GM23338 (cell line): Measurements from ENCODE around the gene CCSAP. TPM values are rescaled to one million over a fixed set of nuclear protein-coding genes. Genes with fewer than 3 reads are reported as not detected.

Source experiments
- ATAC-seq: fragments of 200-7000 bp; cut with Tn5 transposase; 3 replicates; pipeline ENCODE4 v1.9.1; 2020
- DNase-seq: peaks from one replicate; pipeline ENCODE4 v3.0.0-alpha.2; 2015; ENCODE audit warnings: low spot score
- H2AFZ ChIP-seq: fragments of 200-600 bp; sonication (generic); 2 replicates; pipeline ENCODE4 v1.8.0; 2016; ENCODE audit warnings: antibody characterized with exemption, mild to moderate bottlenecking, moderate library complexity
- H3F3A ChIP-seq: fragments of 200-600 bp; sonication (generic); replicated peaks from 2 replicates; pipeline ENCODE4 v1.8.0; 2017; ENCODE audit warnings: antibody characterized with exemption, mixed run types, low read depth
- H3K27ac ChIP-seq: fragments of 200-600 bp; sonication (generic); 2 replicates; pipeline ENCODE4 v1.6.1; 2016; ENCODE audit warnings: low read depth
- H3K27me3 ChIP-seq: fragments of 200-600 bp; sonication (generic); 2 replicates; pipeline ENCODE4 v1.8.0; 2016; ENCODE audit warnings: mild to moderate bottlenecking, mixed run types, moderate library complexity; ENCODE audit not compliant: insufficient read depth
- H3K36me3 ChIP-seq: fragments of 200-600 bp; sonication (generic); 2 replicates; pipeline ENCODE4 v1.8.0; 2016; ENCODE audit warnings: mild to moderate bottlenecking; ENCODE audit not compliant: insufficient read depth
- H3K4me1 ChIP-seq: fragments of 200-600 bp; sonication (generic); 2 replicates; pipeline ENCODE4 v1.8.0; 2016; ENCODE audit warnings: mild to moderate bottlenecking, moderate library complexity; ENCODE audit not compliant: insufficient read depth
- H3K4me2 ChIP-seq: fragments of 200-600 bp; sonication (generic); 2 replicates; pipeline ENCODE4 v1.7.1; 2017; ENCODE audit warnings: mixed run types
- H3K4me3 ChIP-seq: fragments of 200-600 bp; sonication (generic); 2 replicates; pipeline ENCODE4 v1.6.1; 2016; ENCODE audit warnings: mixed run types
- H3K79me2 ChIP-seq: fragments of 200-600 bp; sonication (generic); replicated peaks from 2 replicates; pipeline ENCODE4 v1.8.0; 2017; ENCODE audit warnings: mild to moderate bottlenecking; ENCODE audit not compliant: insufficient read depth
- H3K9me2 ChIP-seq: fragments of 200-600 bp; sonication (generic); 2 replicates; pipeline ENCODE4 v1.8.0; 2017; ENCODE audit not compliant: insufficient read depth
- H4K20me1 ChIP-seq: fragments of 200-600 bp; sonication (generic); replicated peaks from 2 replicates; pipeline ENCODE4 v1.8.0; 2017; ENCODE audit warnings: mild to moderate bottlenecking; ENCODE audit not compliant: insufficient read depth
- H3K27ac Mint-ChIP-seq: 2 replicates; pipeline ENCODE4 v1.8.0; 2020; ENCODE audit warnings: inconsistent platforms, mild to moderate bottlenecking, moderate library complexity, mixed read lengths
- H3K27me3 Mint-ChIP-seq: 3 replicates; pipeline ENCODE4 v1.8.0; 2022; ENCODE audit warnings: low read depth, mild to moderate bottlenecking, moderate library complexity, mixed read lengths, inconsistent platforms; ENCODE audit not compliant: insufficient read depth, poor library complexity
- H3K36me3 Mint-ChIP-seq: 3 replicates; pipeline ENCODE4 v1.8.0; 2021; ENCODE audit warnings: low read depth, mild to moderate bottlenecking, inconsistent platforms, moderate library complexity, mixed read lengths
- H3K4me1 Mint-ChIP-seq: 3 replicates; pipeline ENCODE4 v1.8.0; 2020; ENCODE audit warnings: mild to moderate bottlenecking, inconsistent platforms, mixed read lengths
- H3K4me3 Mint-ChIP-seq: 3 replicates; pipeline ENCODE4 v1.8.0; 2021; ENCODE audit warnings: moderate library complexity, mild to moderate bottlenecking, inconsistent platforms, mixed read lengths
- H3K9me3 Mint-ChIP-seq: 3 replicates; pipeline ENCODE4 v1.8.0; 2020; ENCODE audit warnings: moderate library complexity, mild to moderate bottlenecking, inconsistent platforms, mixed read lengths
- CREB1 ChIP-seq: fragments of 250-450 bp; sonication (Bioruptor Pico); IDR thresholded peaks from 2 replicates; pipeline ENCODE4 v1.5.0; 2020; ENCODE audit warnings: low read depth, mild to moderate bottlenecking, moderate library complexity
- EZH2 ChIP-seq: fragments of 200-600 bp; sonication (generic); IDR thresholded peaks from one replicate; pipeline ENCODE4 v1.8.0; 2017; ENCODE audit warnings: antibody characterized with exemption, mild to moderate bottlenecking, low read depth; ENCODE audit not compliant: unreplicated experiment
- EZH2phosphoT487 ChIP-seq: fragments of 200-600 bp; sonication (generic); IDR thresholded peaks from one replicate; pipeline ENCODE4 v1.8.1; 2018; ENCODE audit warnings: antibody characterized with exemption; ENCODE audit not compliant: unreplicated experiment
- JUNB ChIP-seq: IDR thresholded peaks from one replicate; pipeline ENCODE4 v1.6.1; 2016; ENCODE audit warnings: antibody characterized with exemption; ENCODE audit not compliant: unreplicated experiment
- NANOG ChIP-seq: IDR thresholded peaks from 2 replicates; pipeline ENCODE4 v1.6.1; 2016; ENCODE audit warnings: antibody characterized with exemption, borderline replicate concordance
- POLR2AphosphoS5 ChIP-seq: IDR thresholded peaks from 2 replicates; pipeline ENCODE4 v1.6.1; 2016; ENCODE audit warnings: antibody characterized with exemption, low read depth
- STAT1 ChIP-seq: IDR thresholded peaks from one replicate; pipeline ENCODE4 v1.6.1; 2016; ENCODE audit warnings: antibody characterized with exemption; ENCODE audit not compliant: unreplicated experiment
- ZNF114 ChIP-seq: fragments of 250-450 bp; sonication (Bioruptor Pico); IDR thresholded peaks from 2 replicates; pipeline ENCODE4 v1.5.0; 2020; ENCODE audit warnings: mild to moderate bottlenecking, moderate library complexity
- ZNF331 ChIP-seq: fragments of 250-450 bp; sonication (Bioruptor Pico); IDR thresholded peaks from 2 replicates; pipeline ENCODE4 v1.5.0; 2020; ENCODE audit warnings: low read depth, mild to moderate bottlenecking, moderate library complexity
- polyA plus RNA-seq: library from polyadenylated mRNA; unstranded; fragments of >200 nt; fragmentation: Nextera tagmentation; extraction: Ambion mirVana; gene quantifications from 2 replicates; pipeline ENCODE4 v1.2.1, GENCODE V29; 2016
- total RNA-seq: library from RNA; depleted of rRNA; stranded (reverse); fragments of >200 nt; shearing (Covaris generic); gene quantifications from 2 replicates; pipeline ENCODE4 v1.2.3, GENCODE V29; 2014
- TF ChIP-seq, protein P1 (sequence below): IDR thresholded peaks from 2 replicates; pipeline ENCODE4 v1.6.1; 2016; ENCODE audit warnings: antibody characterized with exemption
- TF ChIP-seq, protein P2 (sequence below): fragments of 250-450 bp; sonication (Bioruptor Pico); IDR thresholded peaks from 2 replicates; pipeline ENCODE4 v1.5.0; 2020; ENCODE audit warnings: mild to moderate bottlenecking, moderate library complexity
- TF ChIP-seq, protein P3 (sequence below): IDR thresholded peaks from one replicate; pipeline ENCODE4 v1.6.1; 2018; ENCODE audit warnings: antibody characterized with exemption; ENCODE audit not compliant: unreplicated experiment
- TF ChIP-seq, protein P4 (sequence below), 2 experiments: fragments of 200-600 bp in 1 of 2; sonication (generic) in 1 of 2; conservative IDR thresholded peaks; 2 replicates each; pipeline versions ENCODE4 v1.5.1 to v1.6.1; 2016 to 2017; ENCODE audit warnings: antibody characterized with exemption in 2 of 2, low read depth in 2 of 2, mild to moderate bottlenecking in 2 of 2, moderate library complexity in 1 of 2

The CCSAP gene
- total and polyA plus RNA-seq, 2 experiments from 2014 or later, result 4.2 to 13.3 TPM

DNA sequence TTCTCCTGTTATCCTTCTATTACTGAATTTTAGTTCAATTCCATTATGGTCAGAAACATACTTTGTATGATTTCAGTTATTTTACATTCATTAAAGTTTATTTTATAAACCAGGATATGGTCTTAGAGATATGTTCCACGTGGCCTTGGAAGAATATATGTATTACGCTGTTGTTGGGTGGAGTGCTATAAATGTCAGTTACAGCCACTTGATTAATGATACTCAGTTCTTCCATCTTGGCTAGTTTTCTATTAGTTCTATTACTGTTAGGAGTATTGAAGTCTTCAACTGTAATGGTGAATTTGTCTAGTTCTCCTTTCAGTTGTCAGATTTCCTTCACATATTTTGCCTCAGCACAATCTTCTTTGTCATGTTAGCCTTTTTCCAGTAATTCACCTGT lies 26.7 kb downstream of the CCSAP start:
- Mint-ChIP-seq H3K36me3 (no peaks in the 10 kb centered on the region), H3K9me3 (no peaks in the 10 kb centered on the region; the same call in 2 of the 3 replicates)
- ATAC-seq, result no peak

More for the DNA sequence above, 26.7 kb downstream of the CCSAP start:
- Histone ChIP-seq H3K79me2 (no peaks in the 10 kb centered on the region), H3K27me3 (no peaks in the 10 kb centered on the region), H3F3A (no peaks in the 10 kb centered on the region), H4K20me1 (no peaks in the 10 kb centered on the region; the same call in 1 of the 2 replicates), H3K9me2 (no peaks in the 10 kb centered on the region), H3K4me2 (no peak overlapping the region), H3K36me3 (0 out of 2 replicates have a peak, but pooled peaks cover 5% of the 10 kb centered on the region), H3K27ac (no peak overlapping the region), H3K4me3 (no peak overlapping the region), H3K4me1 (no peaks in the 10 kb centered on the region), H2AFZ (no peak overlapping the region)
- no peak for TF ChIP-seq EZH2phosphoT487
- no peak for TF ChIP-seq ZNF114 (CRISPR knock-in tag)
- TF ChIP-seq, protein P1, sequence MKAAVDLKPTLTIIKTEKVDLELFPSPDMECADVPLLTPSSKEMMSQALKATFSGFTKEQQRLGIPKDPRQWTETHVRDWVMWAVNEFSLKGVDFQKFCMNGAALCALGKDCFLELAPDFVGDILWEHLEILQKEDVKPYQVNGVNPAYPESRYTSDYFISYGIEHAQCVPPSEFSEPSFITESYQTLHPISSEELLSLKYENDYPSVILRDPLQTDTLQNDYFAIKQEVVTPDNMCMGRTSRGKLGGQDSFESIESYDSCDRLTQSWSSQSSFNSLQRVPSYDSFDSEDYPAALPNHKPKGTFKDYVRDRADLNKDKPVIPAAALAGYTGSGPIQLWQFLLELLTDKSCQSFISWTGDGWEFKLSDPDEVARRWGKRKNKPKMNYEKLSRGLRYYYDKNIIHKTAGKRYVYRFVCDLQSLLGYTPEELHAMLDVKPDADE, result no peak
- no peak for TF ChIP-seq NANOG
- TF ChIP-seq, protein P2, sequence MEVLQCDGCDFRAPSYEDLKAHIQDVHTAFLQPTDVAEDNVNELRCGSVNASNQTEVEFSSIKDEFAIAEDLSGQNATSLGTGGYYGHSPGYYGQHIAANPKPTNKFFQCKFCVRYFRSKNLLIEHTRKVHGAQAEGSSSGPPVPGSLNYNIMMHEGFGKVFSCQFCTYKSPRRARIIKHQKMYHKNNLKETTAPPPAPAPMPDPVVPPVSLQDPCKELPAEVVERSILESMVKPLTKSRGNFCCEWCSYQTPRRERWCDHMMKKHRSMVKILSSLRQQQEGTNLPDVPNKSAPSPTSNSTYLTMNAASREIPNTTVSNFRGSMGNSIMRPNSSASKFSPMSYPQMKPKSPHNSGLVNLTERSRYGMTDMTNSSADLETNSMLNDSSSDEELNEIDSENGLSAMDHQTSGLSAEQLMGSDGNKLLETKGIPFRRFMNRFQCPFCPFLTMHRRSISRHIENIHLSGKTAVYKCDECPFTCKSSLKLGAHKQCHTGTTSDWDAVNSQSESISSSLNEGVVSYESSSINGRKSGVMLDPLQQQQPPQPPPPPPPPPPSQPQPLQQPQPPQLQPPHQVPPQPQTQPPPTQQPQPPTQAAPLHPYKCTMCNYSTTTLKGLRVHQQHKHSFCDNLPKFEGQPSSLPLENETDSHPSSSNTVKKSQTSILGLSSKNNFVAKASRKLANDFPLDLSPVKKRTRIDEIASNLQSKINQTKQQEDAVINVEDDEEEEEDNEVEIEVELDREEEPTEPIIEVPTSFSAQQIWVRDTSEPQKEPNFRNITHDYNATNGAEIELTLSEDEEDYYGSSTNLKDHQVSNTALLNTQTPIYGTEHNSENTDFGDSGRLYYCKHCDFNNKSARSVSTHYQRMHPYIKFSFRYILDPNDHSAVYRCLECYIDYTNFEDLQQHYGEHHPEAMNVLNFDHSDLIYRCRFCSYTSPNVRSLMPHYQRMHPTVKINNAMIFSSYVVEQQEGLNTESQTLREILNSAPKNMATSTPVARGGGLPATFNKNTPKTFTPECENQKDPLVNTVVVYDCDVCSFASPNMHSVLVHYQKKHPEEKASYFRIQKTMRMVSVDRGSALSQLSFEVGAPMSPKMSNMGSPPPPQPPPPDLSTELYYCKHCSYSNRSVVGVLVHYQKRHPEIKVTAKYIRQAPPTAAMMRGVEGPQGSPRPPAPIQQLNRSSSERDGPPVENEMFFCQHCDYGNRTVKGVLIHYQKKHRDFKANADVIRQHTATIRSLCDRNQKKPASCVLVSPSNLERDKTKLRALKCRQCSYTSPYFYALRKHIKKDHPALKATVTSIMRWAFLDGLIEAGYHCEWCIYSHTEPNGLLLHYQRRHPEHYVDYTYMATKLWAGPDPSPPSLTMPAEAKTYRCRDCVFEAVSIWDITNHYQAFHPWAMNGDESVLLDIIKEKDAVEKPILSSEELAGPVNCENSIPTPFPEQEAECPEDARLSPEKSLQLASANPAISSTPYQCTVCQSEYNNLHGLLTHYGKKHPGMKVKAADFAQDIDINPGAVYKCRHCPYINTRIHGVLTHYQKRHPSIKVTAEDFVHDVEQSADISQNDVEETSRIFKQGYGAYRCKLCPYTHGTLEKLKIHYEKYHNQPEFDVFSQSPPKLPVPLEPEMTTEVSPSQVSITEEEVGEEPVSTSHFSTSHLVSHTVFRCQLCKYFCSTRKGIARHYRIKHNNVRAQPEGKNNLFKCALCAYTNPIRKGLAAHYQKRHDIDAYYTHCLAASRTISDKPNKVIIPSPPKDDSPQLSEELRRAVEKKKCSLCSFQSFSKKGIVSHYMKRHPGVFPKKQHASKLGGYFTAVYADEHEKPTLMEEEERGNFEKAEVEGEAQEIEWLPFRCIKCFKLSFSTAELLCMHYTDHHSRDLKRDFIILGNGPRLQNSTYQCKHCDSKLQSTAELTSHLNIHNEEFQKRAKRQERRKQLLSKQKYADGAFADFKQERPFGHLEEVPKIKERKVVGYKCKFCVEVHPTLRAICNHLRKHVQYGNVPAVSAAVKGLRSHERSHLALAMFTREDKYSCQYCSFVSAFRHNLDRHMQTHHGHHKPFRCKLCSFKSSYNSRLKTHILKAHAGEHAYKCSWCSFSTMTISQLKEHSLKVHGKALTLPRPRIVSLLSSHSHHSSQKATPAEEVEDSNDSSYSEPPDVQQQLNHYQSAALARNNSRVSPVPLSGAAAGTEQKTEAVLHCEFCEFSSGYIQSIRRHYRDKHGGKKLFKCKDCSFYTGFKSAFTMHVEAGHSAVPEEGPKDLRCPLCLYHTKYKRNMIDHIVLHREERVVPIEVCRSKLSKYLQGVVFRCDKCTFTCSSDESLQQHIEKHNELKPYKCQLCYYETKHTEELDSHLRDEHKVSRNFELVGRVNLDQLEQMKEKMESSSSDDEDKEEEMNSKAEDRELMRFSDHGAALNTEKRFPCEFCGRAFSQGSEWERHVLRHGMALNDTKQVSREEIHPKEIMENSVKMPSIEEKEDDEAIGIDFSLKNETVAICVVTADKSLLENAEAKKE (CRISPR knock-in tag), result no peak
- no peak for TF ChIP-seq STAT1
- no peak for TF ChIP-seq ZNF331 (CRISPR knock-in tag)
- TF ChIP-seq CREB1 (CRISPR knock-in tag), result no peak
- TF ChIP-seq POLR2AphosphoS5, result no peak
- TF ChIP-seq JUNB, result no peak
- TF ChIP-seq, protein P3, sequence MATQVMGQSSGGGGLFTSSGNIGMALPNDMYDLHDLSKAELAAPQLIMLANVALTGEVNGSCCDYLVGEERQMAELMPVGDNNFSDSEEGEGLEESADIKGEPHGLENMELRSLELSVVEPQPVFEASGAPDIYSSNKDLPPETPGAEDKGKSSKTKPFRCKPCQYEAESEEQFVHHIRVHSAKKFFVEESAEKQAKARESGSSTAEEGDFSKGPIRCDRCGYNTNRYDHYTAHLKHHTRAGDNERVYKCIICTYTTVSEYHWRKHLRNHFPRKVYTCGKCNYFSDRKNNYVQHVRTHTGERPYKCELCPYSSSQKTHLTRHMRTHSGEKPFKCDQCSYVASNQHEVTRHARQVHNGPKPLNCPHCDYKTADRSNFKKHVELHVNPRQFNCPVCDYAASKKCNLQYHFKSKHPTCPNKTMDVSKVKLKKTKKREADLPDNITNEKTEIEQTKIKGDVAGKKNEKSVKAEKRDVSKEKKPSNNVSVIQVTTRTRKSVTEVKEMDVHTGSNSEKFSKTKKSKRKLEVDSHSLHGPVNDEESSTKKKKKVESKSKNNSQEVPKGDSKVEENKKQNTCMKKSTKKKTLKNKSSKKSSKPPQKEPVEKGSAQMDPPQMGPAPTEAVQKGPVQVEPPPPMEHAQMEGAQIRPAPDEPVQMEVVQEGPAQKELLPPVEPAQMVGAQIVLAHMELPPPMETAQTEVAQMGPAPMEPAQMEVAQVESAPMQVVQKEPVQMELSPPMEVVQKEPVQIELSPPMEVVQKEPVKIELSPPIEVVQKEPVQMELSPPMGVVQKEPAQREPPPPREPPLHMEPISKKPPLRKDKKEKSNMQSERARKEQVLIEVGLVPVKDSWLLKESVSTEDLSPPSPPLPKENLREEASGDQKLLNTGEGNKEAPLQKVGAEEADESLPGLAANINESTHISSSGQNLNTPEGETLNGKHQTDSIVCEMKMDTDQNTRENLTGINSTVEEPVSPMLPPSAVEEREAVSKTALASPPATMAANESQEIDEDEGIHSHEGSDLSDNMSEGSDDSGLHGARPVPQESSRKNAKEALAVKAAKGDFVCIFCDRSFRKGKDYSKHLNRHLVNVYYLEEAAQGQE, result no peak
- TF ChIP-seq, protein P4, sequence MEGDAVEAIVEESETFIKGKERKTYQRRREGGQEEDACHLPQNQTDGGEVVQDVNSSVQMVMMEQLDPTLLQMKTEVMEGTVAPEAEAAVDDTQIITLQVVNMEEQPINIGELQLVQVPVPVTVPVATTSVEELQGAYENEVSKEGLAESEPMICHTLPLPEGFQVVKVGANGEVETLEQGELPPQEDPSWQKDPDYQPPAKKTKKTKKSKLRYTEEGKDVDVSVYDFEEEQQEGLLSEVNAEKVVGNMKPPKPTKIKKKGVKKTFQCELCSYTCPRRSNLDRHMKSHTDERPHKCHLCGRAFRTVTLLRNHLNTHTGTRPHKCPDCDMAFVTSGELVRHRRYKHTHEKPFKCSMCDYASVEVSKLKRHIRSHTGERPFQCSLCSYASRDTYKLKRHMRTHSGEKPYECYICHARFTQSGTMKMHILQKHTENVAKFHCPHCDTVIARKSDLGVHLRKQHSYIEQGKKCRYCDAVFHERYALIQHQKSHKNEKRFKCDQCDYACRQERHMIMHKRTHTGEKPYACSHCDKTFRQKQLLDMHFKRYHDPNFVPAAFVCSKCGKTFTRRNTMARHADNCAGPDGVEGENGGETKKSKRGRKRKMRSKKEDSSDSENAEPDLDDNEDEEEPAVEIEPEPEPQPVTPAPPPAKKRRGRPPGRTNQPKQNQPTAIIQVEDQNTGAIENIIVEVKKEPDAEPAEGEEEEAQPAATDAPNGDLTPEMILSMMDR (conservative IDR thresholded peaks at IDR 0.05; ENCODE audit: low read depth in 2 of 2), result no peak
- TF ChIP-seq EZH2, result no peak
- DNase-seq, result no peak
- no peaks in the 10 kb centered on the region for H3K4me1 Mint-ChIP-seq
- H3K27ac Mint-ChIP-seq, result no peak overlapping the region
- H3K27me3 Mint-ChIP-seq, result no peaks in the 10 kb centered on the region
- no peak overlapping the region for H3K4me3 Mint-ChIP-seq
